ENCODE results near the gene PIP4K2A. TPM values are rescaled to one million over a fixed set of nuclear protein-coding genes. Genes with fewer than 3 reads are reported as not detected.
A peak's percentile ranks its signal among the peaks of the same experiment; 100 is the strongest.

PIP4K2A gene
- total and polyA plus RNA-seq, 4 donors, result 7.3 to 42.2 (median 27.6) TPM

DNA sequence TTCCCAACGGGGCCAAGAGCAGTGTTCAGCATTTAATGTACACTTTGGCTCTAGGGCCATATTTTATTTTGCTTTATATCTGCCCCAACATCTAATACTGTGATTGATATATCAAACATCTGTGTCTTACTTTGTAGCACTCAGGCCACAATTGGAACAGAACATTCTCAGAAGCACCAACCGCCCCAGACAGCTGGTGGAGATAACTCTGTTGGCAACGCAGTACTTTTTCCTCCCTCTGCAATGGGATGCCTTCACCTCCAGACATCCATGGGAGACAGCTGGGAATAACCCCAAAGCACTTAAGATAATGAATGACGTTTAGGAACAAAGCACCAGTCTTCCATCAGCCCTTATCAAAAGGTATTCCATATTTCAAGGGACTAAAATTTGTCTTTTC is 57.4 kb downstream of the PIP4K2A start:
- H3K9me3 ChIP-seq (ENCODE audit: control insufficient read depth in 4 of 4, insufficient read depth in 3 of 4, low read length in 3 of 4), result no peaks in the 10 kb centered on the region
- no peak overlapping the region for H3K9ac ChIP-seq (ENCODE audit: insufficient read depth in 1 of 2, low read length in 2 of 2)
- H3K36me3 ChIP-seq (ENCODE audit: control insufficient read depth in 4 of 4, insufficient read depth in 4 of 4, low read length in 4 of 4), result peaks cover 0 to 2% (median 0%) of the 10 kb centered on the region in 4 donors
- H3K27ac ChIP-seq (ENCODE audit: low read depth in 1 of 2, low read length in 1 of 2), result no peak overlapping the region
- peak in 2 of 3 donors; percentile 50 to 57 for DNase-seq
- no peak overlapping the region for H3K4me3 ChIP-seq
- H3K27me3 ChIP-seq (ENCODE audit: control insufficient read depth in 3 of 3, insufficient read depth in 3 of 3, low read length in 2 of 3), result no peaks in the 10 kb centered on the region
- TF ChIP-seq, protein P1, sequence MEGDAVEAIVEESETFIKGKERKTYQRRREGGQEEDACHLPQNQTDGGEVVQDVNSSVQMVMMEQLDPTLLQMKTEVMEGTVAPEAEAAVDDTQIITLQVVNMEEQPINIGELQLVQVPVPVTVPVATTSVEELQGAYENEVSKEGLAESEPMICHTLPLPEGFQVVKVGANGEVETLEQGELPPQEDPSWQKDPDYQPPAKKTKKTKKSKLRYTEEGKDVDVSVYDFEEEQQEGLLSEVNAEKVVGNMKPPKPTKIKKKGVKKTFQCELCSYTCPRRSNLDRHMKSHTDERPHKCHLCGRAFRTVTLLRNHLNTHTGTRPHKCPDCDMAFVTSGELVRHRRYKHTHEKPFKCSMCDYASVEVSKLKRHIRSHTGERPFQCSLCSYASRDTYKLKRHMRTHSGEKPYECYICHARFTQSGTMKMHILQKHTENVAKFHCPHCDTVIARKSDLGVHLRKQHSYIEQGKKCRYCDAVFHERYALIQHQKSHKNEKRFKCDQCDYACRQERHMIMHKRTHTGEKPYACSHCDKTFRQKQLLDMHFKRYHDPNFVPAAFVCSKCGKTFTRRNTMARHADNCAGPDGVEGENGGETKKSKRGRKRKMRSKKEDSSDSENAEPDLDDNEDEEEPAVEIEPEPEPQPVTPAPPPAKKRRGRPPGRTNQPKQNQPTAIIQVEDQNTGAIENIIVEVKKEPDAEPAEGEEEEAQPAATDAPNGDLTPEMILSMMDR (IDR thresholded peaks at IDR 0.05; ENCODE audit: control extremely low read depth, extremely low read depth), result no peak
- 68 to 75% methylated on average over 4 of the region's 4 CpGs for WGBS, 2 donors
- H3K4me1 ChIP-seq (ENCODE audit: control insufficient read depth in 5 of 5, insufficient read depth in 5 of 5, low read length in 5 of 5), result peaks cover 0 to 39% (median 11%) of the 10 kb centered on the region in 5 donors
- no peak for ATAC-seq (ENCODE audit: insufficient read depth, low FRiP score)

DNA sequence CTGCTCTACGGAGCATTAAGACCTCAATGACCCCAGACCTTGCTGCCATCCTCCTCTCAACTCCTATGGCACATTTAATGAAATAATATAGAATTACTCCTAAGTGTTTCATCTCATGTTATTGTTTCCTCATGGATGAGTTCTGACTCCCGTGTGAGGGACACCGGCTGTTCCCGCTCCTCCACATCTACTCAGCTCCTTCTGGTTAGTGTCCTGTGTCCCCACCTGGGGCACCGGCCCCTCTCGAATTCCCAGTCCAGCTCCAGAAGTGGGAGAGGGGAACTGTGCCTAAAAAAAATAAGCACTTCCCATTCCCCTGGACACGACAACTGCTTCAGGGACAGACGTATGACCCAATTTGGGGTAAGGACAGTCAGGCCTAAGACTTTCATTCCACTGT is 58.3 kb downstream of the PIP4K2A start:
- Histone ChIP-seq H3K36me3 (ENCODE audit: control insufficient read depth in 4 of 4, insufficient read depth in 4 of 4, low read length in 4 of 4) (peaks cover 0 to 2% (median 0%) of the 10 kb centered on the region in 4 donors), H3K4me1 (ENCODE audit: control insufficient read depth in 5 of 5, insufficient read depth in 5 of 5, low read length in 5 of 5) (peaks cover 0 to 36% (median 16%) of the 10 kb centered on the region in 5 donors), H3K9ac (ENCODE audit: insufficient read depth in 1 of 2, low read length in 2 of 2) (no peak overlapping the region), H3K27me3 (ENCODE audit: control insufficient read depth in 3 of 3, insufficient read depth in 3 of 3, low read length in 2 of 3) (no peaks in the 10 kb centered on the region), H3K4me3 (no peak overlapping the region), H3K27ac (ENCODE audit: low read depth in 1 of 2, low read length in 1 of 2) (peak overlapping the region in 1 of 2 donors; percentile 43), H3K9me3 (ENCODE audit: control insufficient read depth in 4 of 4, insufficient read depth in 3 of 4, low read length in 3 of 4) (no peaks in the 10 kb centered on the region)
- DNase-seq (no peak), ATAC-seq (ENCODE audit: insufficient read depth, low FRiP score) (no peak)
- TF ChIP-seq, protein P1 (IDR thresholded peaks at IDR 0.05; ENCODE audit: control extremely low read depth, extremely low read depth), result no peak
- WGBS, 2 donors, result 92 to 95% methylated on average over 8 of the region's 8 CpGs

DNA sequence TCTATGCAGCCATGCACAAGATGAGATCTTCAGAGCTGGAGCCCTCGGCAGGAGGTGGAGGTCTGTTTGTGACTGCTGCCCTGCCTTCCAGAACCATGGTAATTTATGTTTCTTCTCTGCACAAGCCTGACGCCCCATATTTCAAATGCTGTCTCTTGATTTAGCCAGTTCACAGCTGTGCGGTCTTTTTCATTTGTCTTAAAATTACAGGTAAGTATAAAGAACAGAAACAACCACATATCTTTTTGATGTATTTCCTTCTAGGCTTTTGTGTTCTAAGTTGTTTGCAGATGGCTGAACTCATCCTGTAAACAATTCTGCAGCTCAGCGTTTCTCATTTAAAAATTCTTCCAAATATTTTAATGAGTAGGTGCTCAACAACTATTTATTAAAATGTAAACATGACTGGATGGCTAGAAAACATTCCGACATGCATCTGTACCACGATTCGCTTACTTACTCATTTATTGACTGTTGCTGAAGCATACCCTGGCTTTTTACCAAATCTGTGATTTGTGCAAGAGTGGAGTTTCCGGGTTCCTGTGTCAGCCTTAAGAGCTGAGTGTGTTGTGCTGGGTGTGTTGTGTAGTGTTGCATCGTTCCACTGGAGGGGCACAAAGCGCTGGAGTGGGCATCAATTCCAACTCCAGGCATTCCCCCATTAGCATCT is 58.9 kb downstream of the PIP4K2A start:
- TF ChIP-seq, protein P1 (IDR thresholded peaks at IDR 0.05; ENCODE audit: control extremely low read depth, extremely low read depth), result no peak
- DNase-seq (peak; percentile 65 to 92 (median 87)), ATAC-seq (ENCODE audit: insufficient read depth, low FRiP score) (no peak)
- H3K9me3 ChIP-seq (ENCODE audit: control insufficient read depth in 4 of 4, insufficient read depth in 3 of 4, low read length in 3 of 4), result no peaks in the 10 kb centered on the region
- H3K4me1 ChIP-seq (ENCODE audit: control insufficient read depth in 5 of 5, insufficient read depth in 5 of 5, low read length in 5 of 5), result peaks cover 0 to 36% (median 16%) of the 10 kb centered on the region in 5 donors
- peak overlapping the region in 1 of 2 donors; percentile 43 for H3K27ac ChIP-seq (ENCODE audit: low read depth in 1 of 2, low read length in 1 of 2)
- no peak overlapping the region for H3K4me3 ChIP-seq
- peaks cover 0 to 2% (median 0%) of the 10 kb centered on the region in 4 donors for H3K36me3 ChIP-seq (ENCODE audit: control insufficient read depth in 4 of 4, insufficient read depth in 4 of 4, low read length in 4 of 4)
- no peaks in the 10 kb centered on the region for H3K27me3 ChIP-seq (ENCODE audit: control insufficient read depth in 3 of 3, insufficient read depth in 3 of 3, low read length in 2 of 3)
- H3K9ac ChIP-seq (ENCODE audit: insufficient read depth in 1 of 2, low read length in 2 of 2), result no peak overlapping the region
- 36 to 57% methylated on average over 10 of the region's 10 CpGs for WGBS, 2 donors

Measured in lung (tissue), 12 donors.